GM12875 (cell line): Measurements from ENCODE around the gene NTN3.

Experiments
- H3K4me3 ChIP-seq: one replicate; pipeline ENCODE4 v1.5.1; 2011; ENCODE audit warnings: low read depth, low read length, control low read depth
- TF ChIP-seq, protein P1 (sequence below): IDR thresholded peaks from 2 replicates; pipeline ENCODE4 v1.5.1; 2011; ENCODE audit warnings: low read depth, mild to moderate bottlenecking, control low read depth, inconsistent platforms, low read length, moderate library complexity, borderline replicate concordance; ENCODE audit not compliant: insufficient read depth

NTN3 gene

DNA sequence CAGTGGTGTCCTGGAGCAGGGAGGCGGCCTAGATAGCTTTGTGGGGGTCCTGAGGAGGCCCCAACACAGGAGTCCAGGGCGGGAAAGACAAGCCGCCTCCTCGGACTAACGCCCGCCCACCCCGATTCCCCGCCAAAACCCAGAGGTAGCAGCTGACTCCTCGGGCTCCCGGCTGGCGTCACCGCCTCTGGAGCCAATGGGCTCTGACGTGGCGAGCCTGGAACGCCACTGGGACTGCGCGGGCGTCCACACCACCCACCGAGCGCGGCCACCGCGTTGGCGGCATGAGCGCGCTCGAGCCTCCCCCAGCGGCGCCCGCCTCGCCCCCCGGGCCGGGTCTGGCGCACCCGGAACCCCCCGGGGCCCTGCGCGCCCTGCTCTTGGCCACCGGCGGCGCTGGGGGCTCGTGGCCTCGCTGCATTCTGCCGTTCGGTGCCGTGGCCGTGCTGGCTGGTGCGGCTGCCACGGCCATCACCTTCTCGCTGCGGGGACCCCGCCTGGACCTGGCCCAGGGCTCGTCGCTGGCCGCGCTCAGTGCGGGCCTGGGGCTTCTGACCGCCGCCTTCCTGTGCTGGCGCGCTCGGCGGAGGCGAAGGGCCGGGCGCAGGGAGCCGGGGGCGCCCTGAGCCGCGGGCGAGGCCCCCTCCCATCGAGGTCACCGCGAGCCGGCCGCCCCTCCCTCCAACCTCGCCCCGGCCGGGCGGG, 3.4 kb upstream of the NTN3 start:
- TF ChIP-seq, protein P1, sequence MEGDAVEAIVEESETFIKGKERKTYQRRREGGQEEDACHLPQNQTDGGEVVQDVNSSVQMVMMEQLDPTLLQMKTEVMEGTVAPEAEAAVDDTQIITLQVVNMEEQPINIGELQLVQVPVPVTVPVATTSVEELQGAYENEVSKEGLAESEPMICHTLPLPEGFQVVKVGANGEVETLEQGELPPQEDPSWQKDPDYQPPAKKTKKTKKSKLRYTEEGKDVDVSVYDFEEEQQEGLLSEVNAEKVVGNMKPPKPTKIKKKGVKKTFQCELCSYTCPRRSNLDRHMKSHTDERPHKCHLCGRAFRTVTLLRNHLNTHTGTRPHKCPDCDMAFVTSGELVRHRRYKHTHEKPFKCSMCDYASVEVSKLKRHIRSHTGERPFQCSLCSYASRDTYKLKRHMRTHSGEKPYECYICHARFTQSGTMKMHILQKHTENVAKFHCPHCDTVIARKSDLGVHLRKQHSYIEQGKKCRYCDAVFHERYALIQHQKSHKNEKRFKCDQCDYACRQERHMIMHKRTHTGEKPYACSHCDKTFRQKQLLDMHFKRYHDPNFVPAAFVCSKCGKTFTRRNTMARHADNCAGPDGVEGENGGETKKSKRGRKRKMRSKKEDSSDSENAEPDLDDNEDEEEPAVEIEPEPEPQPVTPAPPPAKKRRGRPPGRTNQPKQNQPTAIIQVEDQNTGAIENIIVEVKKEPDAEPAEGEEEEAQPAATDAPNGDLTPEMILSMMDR, result peak; percentile 27; the same call in 1 of the 2 replicates

DNA sequence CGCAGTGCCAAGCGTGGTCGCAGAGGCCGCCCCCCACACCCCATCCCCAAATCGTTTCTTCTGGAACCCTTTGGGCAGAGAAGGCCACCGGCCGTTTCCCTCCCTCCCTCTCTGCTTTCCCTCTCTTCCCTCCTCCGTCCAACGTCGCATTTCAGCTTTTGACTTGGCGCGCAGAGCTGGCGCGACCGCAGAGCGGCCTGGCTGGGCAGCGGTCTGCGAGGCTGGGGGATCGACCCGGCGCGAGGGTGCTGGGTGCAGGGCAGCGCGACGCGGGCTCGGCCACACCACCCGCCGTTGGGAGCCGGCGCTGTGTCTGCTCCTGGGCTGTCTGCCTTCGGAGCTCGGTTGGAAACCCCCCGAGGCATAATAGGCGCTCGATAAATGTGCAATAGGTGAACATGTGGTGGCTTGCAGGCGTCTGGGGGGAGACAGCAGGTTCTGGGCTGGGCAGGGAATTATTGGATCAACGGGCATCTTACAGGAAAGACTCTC, 2.8 kb upstream of the NTN3 start:
- TF ChIP-seq, protein P1, result no peak
- H3K4me3 ChIP-seq, result peak overlapping the region; percentile 53

More for the DNA sequence above, 3.4 kb upstream of the NTN3 start:
- peak overlapping the region; percentile 53 for H3K4me3 ChIP-seq

DNA sequence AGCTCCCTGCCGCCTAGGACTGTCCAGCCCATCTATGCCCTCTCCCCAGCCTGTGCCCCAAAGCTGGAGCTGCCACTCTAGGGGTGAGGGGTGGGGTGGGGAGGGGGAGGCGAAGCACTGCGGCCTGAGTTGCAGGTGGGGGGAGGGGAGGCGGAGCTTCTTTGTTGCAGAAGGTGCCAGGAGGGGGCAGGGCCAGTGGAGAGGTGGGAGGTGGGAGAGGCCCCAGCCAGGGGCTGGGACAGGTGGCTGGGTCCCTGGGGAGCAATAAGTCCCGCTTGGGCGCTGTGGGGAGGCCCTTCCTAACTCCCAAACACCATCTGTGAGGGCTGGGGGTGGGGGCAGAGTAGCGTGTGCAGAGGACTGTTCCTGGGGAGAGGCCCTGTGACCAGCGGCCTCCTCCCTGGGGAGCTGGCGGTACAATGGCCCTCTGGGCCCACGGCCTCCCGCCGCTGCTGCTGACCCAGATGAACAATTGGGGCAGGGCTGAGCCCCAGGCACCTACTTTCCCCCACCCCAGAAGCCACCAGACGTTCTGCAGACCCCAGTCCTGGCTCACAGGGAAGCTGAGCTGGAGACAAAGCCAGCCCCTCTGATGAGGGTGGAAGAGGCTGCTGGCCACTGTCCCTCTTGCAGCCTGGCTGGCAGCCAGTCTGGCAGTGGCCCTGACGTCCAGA, 2.2 kb upstream of the NTN3 start:
- peak overlapping the region; percentile 10 for H3K4me3 ChIP-seq
- TF ChIP-seq, protein P1, result no peak

DNA sequence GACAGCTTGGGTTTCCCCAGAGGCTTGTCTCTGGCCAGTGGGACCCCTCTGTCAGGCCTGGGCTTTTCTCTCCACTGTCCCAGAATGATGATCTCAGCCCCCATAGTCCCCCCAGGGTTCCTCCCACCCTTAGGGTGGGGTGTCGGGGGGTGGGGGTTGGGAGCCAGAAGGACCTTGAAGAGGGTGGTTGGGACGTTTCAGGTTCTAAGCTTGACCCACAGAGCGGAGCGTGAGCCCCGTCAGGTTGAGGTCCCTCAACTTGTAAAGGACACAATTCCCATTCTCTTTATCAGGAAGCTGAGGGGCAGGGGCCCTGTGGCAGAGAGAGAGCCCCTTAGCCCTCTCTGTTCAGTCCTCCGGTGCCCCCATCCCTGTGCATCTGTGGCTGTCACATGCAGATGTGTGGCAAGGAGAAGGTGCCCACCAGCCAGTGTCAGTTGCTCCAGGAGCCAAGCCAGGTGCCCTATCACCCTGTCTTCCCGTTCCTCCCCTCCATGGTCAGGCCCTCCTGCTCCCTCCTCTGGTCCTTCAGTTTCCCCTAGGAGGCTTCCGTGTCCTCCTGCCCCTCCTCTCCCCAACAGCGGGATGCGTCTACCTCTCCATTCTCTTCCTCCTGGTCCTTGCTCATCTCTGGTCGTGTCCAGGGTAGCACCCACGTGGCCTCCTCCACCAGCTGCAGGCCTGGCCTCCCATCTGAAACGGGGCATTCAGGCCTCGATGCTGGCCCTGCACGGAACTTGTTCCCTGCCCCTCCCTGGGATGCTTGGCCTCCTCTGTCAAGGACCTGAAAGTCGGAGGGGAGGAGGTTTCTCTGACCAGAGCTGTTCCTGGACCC, 1.5 kb upstream of the NTN3 start:
- H3K4me3 ChIP-seq, result no peak overlapping the region
- TF ChIP-seq, protein P1, result no peak

DNA sequence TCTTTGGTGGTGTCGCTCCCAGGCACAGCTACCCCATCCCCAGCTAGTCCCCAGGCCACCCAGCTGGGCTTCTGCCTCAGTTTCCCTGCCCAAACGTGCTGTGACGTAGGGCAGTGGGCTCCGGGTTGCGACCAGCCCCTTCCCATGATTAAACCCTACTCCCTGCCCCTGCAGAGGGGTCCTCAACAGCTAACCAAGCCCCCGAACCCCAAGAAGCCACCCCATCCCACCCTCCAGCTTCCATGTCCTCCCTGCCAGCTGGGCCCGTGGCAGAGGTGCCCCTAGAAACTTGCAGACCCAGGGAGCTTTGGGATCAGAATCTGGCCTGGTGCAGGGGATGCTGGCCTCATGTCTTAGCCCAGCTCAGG, 879 bp upstream of the NTN3 start:
- H3K4me3 ChIP-seq, result no peak overlapping the region
- TF ChIP-seq, protein P1, result no peak

DNA sequence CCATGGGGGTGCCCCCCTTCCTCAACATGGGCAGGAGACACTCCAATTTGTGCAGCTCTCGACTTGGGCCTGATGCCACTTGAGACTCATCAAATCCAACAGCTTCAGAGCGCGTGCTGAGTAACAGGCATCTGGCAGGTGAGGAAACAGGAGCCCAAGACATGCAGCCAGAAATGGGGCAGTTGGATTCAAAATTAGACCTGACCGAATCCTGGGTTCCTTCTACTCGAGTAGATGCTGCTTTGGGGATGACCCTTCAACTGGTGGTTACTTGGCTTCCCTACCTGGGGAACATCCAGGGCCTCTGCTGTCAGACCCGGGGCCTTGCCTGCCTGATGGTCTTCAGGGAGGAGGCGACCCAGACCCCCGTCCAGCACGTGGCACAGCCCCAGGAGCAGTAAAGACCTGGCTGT, 488 bp upstream of the NTN3 start:
- TF ChIP-seq, protein P1, result no peak
- H3K4me3 ChIP-seq, result no peak overlapping the region
